GM12891 (cell line): ENCODE data around the gene ANXA7.
"Not testable (repeated sequence)": the region's sequence is repeated elsewhere in the genome, so short reads cannot be mapped to it uniquely, and the experiment has no call there.

ENCODE experiments used
- PAX5 ChIP-seq: IDR thresholded peaks from 2 replicates; pipeline ENCODE4 v1.6.1; 2011; ENCODE audit warnings: low read length, moderate library complexity, mild to moderate bottlenecking; ENCODE audit not compliant: insufficient read depth, severe bottlenecking
- POLR2A ChIP-seq: IDR thresholded peaks from 2 replicates; pipeline ENCODE4 v1.6.1; 2011; ENCODE audit warnings: low read depth, low read length, control low read depth
- TAF1 ChIP-seq: IDR thresholded peaks from 2 replicates; pipeline ENCODE4 v1.6.1; 2011; ENCODE audit warnings: low read depth, low read length, control low read depth

DNA sequence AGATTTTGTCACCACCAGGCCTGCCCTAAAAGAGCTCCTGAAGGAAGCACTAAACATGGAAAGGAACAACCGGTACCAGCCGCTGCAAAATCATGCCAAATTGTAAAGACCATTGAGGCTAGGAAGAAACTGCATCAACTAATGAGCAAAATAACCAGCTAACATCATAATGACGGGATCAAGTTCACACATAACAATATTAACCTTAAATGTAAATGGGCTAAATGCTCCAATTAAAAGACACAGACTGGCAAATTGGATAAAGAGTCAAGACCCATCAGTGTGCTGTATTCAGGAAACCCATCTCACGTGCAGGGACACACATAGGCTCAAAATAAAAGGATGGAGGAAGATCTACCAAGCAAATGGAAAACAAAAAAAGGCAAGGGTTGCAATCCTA, 88.6 kb downstream of the ANXA7 start:
- TF ChIP-seq POLR2A, TAF1, PAX5: not testable (repeated sequence)
